Calu3 (cell line): Measurements from ENCODE around the gene GPR179. TPM values are rescaled to one million over a fixed set of nuclear protein-coding genes. Genes with fewer than 3 reads are reported as not detected.
"Not testable (repeated sequence)": the region's sequence is repeated elsewhere in the genome, so short reads cannot be mapped to it uniquely, and the experiment has no call there.

ENCODE experiments used
- BruUV-seq: library from RNA; stranded (reverse); fragments of 400-500 nt; replicated peaks from 2 replicates; lab custom pipeline; 2021; lab: Mats Ljungman, UMichigan
- CTCF ChIA-PET: fragments of 300-600 bp; sonication (Branson Sonifier 250); formaldehyde crosslinking; loops from one replicate; lab custom pipeline; 2022; ENCODE audit warnings: antibody characterized with exemption; lab: Charles Lee
- DNase-seq: peaks from one replicate; pipeline ENCODE4 v3.0.0; 2022
- H3K27ac Mint-ChIP-seq: one replicate; pipeline ENCODE4 v1.8.0; 2022; ENCODE audit warnings: mixed read lengths; ENCODE audit not compliant: unreplicated experiment
- H3K27me3 Mint-ChIP-seq: one replicate; pipeline ENCODE4 v1.8.0; 2022; ENCODE audit warnings: mixed read lengths; ENCODE audit not compliant: unreplicated experiment
- H3K36me3 Mint-ChIP-seq: one replicate; pipeline ENCODE4 v1.8.0; 2022; ENCODE audit warnings: mild to moderate bottlenecking, moderate library complexity, mixed read lengths; ENCODE audit not compliant: insufficient read depth, unreplicated experiment
- H3K4me1 Mint-ChIP-seq: one replicate; pipeline ENCODE4 v1.8.0; 2022; ENCODE audit warnings: mild to moderate bottlenecking, low read depth, mixed read lengths; ENCODE audit not compliant: unreplicated experiment
- H3K4me3 Mint-ChIP-seq: one replicate; pipeline ENCODE4 v1.8.0; 2022; ENCODE audit warnings: mild to moderate bottlenecking, low read depth, moderate library complexity, mixed read lengths; ENCODE audit not compliant: unreplicated experiment
- H3K9me3 Mint-ChIP-seq: one replicate; pipeline ENCODE4 v1.8.0; 2022; ENCODE audit warnings: low read depth, mixed read lengths; ENCODE audit not compliant: unreplicated experiment
- intact Hi-C: fragments of 100-400 bp; cut with micrococcal nuclease; formaldehyde crosslinking; loops from one replicate; pipeline ENCODE4 v1.10.0; 2022; ENCODE audit not compliant: unreplicated experiment
- total RNA-seq: library from RNA; stranded (reverse); gene quantifications from 2 replicates; pipeline ENCODE4 v1.2.3, GENCODE V29; 2022
- TF ChIP-seq, protein P1 (sequence below): fragments of 200-600 bp; IDR thresholded peaks from one replicate; pipeline ENCODE4 v1.8.0; 2022; ENCODE audit warnings: antibody characterized with exemption; ENCODE audit not compliant: unreplicated experiment

The GPR179 gene
- total RNA-seq, 1 experiment from 2014 or later: 0.45 TPM

DNA sequence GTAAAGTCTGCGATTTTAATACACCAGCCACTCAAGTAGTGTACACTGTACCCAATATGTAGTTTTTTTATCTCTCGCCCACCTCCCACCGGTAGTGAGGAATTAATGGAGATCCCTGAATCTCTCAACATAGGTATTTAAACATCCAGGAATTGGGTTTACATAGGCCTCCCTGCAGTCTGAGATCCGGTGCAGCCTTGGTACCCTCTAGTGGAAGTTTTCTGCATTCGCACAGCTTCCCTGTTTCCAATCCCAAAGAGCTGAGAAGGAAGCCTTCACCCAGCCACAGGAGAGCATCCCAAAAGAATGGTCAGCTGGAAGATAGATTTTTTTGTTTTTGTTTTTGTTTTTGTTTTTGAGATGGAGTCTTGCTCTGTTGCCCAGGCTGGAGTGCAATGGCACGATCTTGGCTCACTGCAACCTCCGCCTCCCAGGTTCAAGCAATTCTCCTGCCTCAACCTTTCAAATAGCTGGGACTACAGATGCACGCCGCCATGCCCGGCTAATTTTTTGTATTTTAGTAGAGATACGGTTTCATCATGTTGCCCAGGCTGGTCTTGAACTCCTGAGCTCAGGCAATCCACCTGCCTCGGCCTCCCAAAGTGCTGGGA lies 55.4 kb downstream of the GPR179 start:
- H3K27me3 Mint-ChIP-seq, H3K9me3 Mint-ChIP-seq, H3K27ac Mint-ChIP-seq, H3K36me3 Mint-ChIP-seq, BruUV-seq, intact Hi-C loops, H3K4me3 Mint-ChIP-seq: not testable (repeated sequence)
- CTCF ChIA-PET: interaction anchor here (0.6 to 0.7 kb wide), 3 partner anchors 11 to 135 kb away, joined by 3 to 6 read pairs (median 4); no protein-coding TSS in a partner anchor
- TF ChIP-seq, protein P1, sequence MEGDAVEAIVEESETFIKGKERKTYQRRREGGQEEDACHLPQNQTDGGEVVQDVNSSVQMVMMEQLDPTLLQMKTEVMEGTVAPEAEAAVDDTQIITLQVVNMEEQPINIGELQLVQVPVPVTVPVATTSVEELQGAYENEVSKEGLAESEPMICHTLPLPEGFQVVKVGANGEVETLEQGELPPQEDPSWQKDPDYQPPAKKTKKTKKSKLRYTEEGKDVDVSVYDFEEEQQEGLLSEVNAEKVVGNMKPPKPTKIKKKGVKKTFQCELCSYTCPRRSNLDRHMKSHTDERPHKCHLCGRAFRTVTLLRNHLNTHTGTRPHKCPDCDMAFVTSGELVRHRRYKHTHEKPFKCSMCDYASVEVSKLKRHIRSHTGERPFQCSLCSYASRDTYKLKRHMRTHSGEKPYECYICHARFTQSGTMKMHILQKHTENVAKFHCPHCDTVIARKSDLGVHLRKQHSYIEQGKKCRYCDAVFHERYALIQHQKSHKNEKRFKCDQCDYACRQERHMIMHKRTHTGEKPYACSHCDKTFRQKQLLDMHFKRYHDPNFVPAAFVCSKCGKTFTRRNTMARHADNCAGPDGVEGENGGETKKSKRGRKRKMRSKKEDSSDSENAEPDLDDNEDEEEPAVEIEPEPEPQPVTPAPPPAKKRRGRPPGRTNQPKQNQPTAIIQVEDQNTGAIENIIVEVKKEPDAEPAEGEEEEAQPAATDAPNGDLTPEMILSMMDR: peak; percentile 83
- peaks cover 29% of the 10 kb centered on the region for H3K4me1 Mint-ChIP-seq
- DNase-seq: peak; percentile 72

- BruUV-seq, H3K9me3 Mint-ChIP-seq, H3K36me3 Mint-ChIP-seq, H3K27me3 Mint-ChIP-seq, intact Hi-C loops: not testable (repeated sequence)
- DNase-seq: peak; percentile 85
- Mint-ChIP-seq H3K4me3 (peak overlapping the region; percentile 34), H3K27ac (peak overlapping the region; percentile 67), H3K4me1 (peaks cover 36% of the 10 kb centered on the region)
- CTCF ChIA-PET: interaction anchor here (0.8 kb wide), 1 partner anchor 12 kb away, joined by 9 read pairs; no protein-coding TSS in a partner anchor
Measured at GRCh38 chr17:38286501-38287091, 57.2 kb downstream of the GPR179 start.

- H3K4me3 Mint-ChIP-seq, H3K9me3 Mint-ChIP-seq, H3K27ac Mint-ChIP-seq, H3K36me3 Mint-ChIP-seq, H3K27me3 Mint-ChIP-seq, intact Hi-C loops, CTCF ChIA-PET: not testable (repeated sequence)
- BruUV-seq: TSS peak; percentile 93
- DNase-seq: peak; percentile 47
- peaks cover 37% of the 10 kb centered on the region for H3K4me1 Mint-ChIP-seq
Measured at GRCh38 chr17:38285994-38286393, 57.8 kb downstream of the GPR179 start.

Other genes starting within 250 kb of the GPR179 start
- 0.37 TPM in 1 of 2 replicates, not detected in the other for gene TBC1D3E, start 216.0 kb downstream of the GPR179 start, total RNA-seq
- not detected in 2 replicates for gene TBC1D3, start 151.4 kb downstream of the GPR179 start, total RNA-seq
- 171 and 174 TPM in 2 replicates for gene MRPL45, start 46.8 kb downstream of the GPR179 start, total RNA-seq
- 68.3 and 83.6 TPM in 2 replicates for gene SOCS7, start 7.9 kb upstream of the GPR179 start, total RNA-seq
- gene ARHGAP23, start 84.5 kb upstream of the GPR179 start, total RNA-seq: 140 and 304 TPM in 2 replicates